HL-60 (cell line): ENCODE results near the gene DIP2B.

ENCODE experiments used
- GABPA ChIP-seq: IDR thresholded peaks from 2 replicates; pipeline ENCODE4 v1.6.1; 2012; ENCODE audit warnings: low read depth
- TF ChIP-seq, protein P1 (sequence below): IDR thresholded peaks from one replicate; pipeline ENCODE4 v1.5.1; 2011; ENCODE audit warnings: low read length, control low read depth, inconsistent platforms; ENCODE audit not compliant: insufficient read depth
- TF ChIP-seq, protein P2 (sequence below): IDR thresholded peaks from 2 replicates; pipeline ENCODE4 v1.6.1; 2012; ENCODE audit warnings: low read depth; ENCODE audit not compliant: insufficient replicate concordance

DNA sequence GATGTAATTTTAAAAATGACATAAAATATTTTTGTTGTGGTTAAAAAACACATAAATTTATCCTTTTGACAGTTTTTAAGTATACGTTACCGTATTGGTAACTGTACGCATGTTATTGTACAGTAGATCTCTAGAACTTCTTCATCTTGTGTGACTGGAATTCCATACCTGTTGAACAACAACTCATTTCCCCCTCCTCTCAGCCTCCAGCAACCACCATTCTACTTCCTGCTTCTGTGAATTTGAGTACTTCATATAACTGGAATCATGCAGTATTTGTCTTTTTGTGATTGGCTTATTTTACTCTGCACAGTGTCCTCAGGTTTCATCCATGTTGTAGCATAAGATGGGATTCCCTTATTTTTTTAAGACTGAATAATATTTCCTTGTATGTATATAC lies 145.5 kb downstream of the DIP2B start:
- TF ChIP-seq, protein P1, sequence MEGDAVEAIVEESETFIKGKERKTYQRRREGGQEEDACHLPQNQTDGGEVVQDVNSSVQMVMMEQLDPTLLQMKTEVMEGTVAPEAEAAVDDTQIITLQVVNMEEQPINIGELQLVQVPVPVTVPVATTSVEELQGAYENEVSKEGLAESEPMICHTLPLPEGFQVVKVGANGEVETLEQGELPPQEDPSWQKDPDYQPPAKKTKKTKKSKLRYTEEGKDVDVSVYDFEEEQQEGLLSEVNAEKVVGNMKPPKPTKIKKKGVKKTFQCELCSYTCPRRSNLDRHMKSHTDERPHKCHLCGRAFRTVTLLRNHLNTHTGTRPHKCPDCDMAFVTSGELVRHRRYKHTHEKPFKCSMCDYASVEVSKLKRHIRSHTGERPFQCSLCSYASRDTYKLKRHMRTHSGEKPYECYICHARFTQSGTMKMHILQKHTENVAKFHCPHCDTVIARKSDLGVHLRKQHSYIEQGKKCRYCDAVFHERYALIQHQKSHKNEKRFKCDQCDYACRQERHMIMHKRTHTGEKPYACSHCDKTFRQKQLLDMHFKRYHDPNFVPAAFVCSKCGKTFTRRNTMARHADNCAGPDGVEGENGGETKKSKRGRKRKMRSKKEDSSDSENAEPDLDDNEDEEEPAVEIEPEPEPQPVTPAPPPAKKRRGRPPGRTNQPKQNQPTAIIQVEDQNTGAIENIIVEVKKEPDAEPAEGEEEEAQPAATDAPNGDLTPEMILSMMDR, result no peak
- TF ChIP-seq, protein P2, sequence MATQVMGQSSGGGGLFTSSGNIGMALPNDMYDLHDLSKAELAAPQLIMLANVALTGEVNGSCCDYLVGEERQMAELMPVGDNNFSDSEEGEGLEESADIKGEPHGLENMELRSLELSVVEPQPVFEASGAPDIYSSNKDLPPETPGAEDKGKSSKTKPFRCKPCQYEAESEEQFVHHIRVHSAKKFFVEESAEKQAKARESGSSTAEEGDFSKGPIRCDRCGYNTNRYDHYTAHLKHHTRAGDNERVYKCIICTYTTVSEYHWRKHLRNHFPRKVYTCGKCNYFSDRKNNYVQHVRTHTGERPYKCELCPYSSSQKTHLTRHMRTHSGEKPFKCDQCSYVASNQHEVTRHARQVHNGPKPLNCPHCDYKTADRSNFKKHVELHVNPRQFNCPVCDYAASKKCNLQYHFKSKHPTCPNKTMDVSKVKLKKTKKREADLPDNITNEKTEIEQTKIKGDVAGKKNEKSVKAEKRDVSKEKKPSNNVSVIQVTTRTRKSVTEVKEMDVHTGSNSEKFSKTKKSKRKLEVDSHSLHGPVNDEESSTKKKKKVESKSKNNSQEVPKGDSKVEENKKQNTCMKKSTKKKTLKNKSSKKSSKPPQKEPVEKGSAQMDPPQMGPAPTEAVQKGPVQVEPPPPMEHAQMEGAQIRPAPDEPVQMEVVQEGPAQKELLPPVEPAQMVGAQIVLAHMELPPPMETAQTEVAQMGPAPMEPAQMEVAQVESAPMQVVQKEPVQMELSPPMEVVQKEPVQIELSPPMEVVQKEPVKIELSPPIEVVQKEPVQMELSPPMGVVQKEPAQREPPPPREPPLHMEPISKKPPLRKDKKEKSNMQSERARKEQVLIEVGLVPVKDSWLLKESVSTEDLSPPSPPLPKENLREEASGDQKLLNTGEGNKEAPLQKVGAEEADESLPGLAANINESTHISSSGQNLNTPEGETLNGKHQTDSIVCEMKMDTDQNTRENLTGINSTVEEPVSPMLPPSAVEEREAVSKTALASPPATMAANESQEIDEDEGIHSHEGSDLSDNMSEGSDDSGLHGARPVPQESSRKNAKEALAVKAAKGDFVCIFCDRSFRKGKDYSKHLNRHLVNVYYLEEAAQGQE, result no peak
- no peak for TF ChIP-seq GABPA
